HCT116 (cell line): ENCODE measurements around the gene SYNJ2.

ENCODE experiments used
- CTCF ChIP-seq, 3 experiments: fragments of 200-600 bp in 1 of 3; sonication (generic) in 1 of 3; IDR thresholded peaks in 2 of 3; conservative IDR thresholded peaks in 1 of 3; 2 replicates each; pipeline ENCODE4 v1.5.1; 2012 to 2017; ENCODE audit warnings: low read depth in 2 of 3, low read length in 2 of 3, antibody characterized with exemption in 1 of 3, borderline replicate concordance in 1 of 3, control low read depth in 1 of 3, mild to moderate bottlenecking in 1 of 3, mixed read lengths in 1 of 3, mixed run types in 1 of 3, moderate library complexity in 1 of 3; ENCODE audit not compliant: insufficient read depth in 1 of 3
- POLR2A ChIP-seq: IDR thresholded peaks from 2 replicates; pipeline ENCODE4 v1.7.0; 2011; ENCODE audit warnings: borderline replicate concordance; ENCODE audit not compliant: insufficient read depth, insufficient read length; ENCODE audit errors: extremely low read depth
- POLR2AphosphoS5 ChIP-seq: IDR thresholded peaks from 2 replicates; pipeline ENCODE4 v1.6.1; 2011; ENCODE audit warnings: mild to moderate bottlenecking, low read depth, low read length, moderate library complexity
- SIN3A ChIP-seq: IDR thresholded peaks from 2 replicates; pipeline ENCODE4 v1.6.1; 2012; ENCODE audit warnings: low read depth
- YY1 ChIP-seq: IDR thresholded peaks from 2 replicates; pipeline ENCODE4 v1.6.1; 2011; ENCODE audit warnings: low read length, low read depth, moderate library complexity, mild to moderate bottlenecking; ENCODE audit not compliant: insufficient replicate concordance; ENCODE audit errors: extremely low read depth

GRCh38 chr6:158038291-158039177 lies 56.9 kb downstream of the SYNJ2 start:
- TF ChIP-seq YY1 (no peak), POLR2AphosphoS5 (no peak), POLR2A (no peak), CTCF (IDR thresholded peaks at IDR 0.05 in 2 of 3, conservative IDR thresholded peaks at IDR 0.05 in 1 of 3; ENCODE audit: borderline replicate concordance in 1 of 3, insufficient read depth in 1 of 3, low read depth in 2 of 3, low read length in 2 of 3) (no peak), SIN3A (no peak)
